SK-N-SH treated with all-trans-retinoic acid at 6 μM for 48 hours (cell line): ENCODE measurements around the gene AMOTL2.

Experiments used
- ATAC-seq: fragments of 200-7000 bp; cut with Tn5 transposase; 3 replicates; pipeline ENCODE4 v1.9.1; 2020; ENCODE audit warnings: mild to moderate bottlenecking, moderate library complexity
- ARNTL ChIP-seq: fragments of 450-650 bp; formaldehyde crosslinking; IDR thresholded peaks from 2 replicates; pipeline ENCODE4 v1.5.0; 2020; ENCODE audit warnings: low read depth, mild to moderate bottlenecking, moderate library complexity, borderline replicate concordance
- BACH2 ChIP-seq: fragments of 250-450 bp; sonication (Bioruptor Pico); IDR thresholded peaks from 2 replicates; pipeline ENCODE4 v1.9.0; 2021; ENCODE audit warnings: mild to moderate bottlenecking, borderline replicate concordance
- CREB5 ChIP-seq: fragments of 250-450 bp; sonication (Bioruptor Pico); IDR thresholded peaks from 2 replicates; pipeline ENCODE4 v1.5.1; 2020; ENCODE audit warnings: low read depth, mild to moderate bottlenecking, moderate library complexity
- CSDC2 ChIP-seq: fragments of 250-450 bp; sonication (Bioruptor Pico); IDR thresholded peaks from 2 replicates; pipeline ENCODE4 v1.5.0; 2020; ENCODE audit warnings: mild to moderate bottlenecking, moderate library complexity
- CSRNP3 ChIP-seq: fragments of 250-450 bp; sonication (Bioruptor Pico); IDR thresholded peaks from 2 replicates; pipeline ENCODE4 v1.5.1; 2021; ENCODE audit warnings: mild to moderate bottlenecking, moderate library complexity
- ESRRG ChIP-seq: fragments of 250-450 bp; sonication (Bioruptor Pico); IDR thresholded peaks from 2 replicates; pipeline ENCODE4 v1.6.1; 2021; ENCODE audit warnings: mild to moderate bottlenecking
- GLIS3 ChIP-seq: fragments of 250-450 bp; sonication (Bioruptor Pico); IDR thresholded peaks from 2 replicates; pipeline ENCODE4 v1.5.0; 2020; ENCODE audit warnings: mild to moderate bottlenecking, moderate library complexity
- ISL1 ChIP-seq: fragments of 250-450 bp; sonication (Bioruptor Pico); IDR thresholded peaks from 2 replicates; pipeline ENCODE4 v2.1.2; 2022; ENCODE audit warnings: mild to moderate bottlenecking, moderate library complexity
- PATZ1 ChIP-seq: fragments of 250-450 bp; sonication (Bioruptor Pico); IDR thresholded peaks from 2 replicates; pipeline ENCODE4 v1.8.0; 2020; ENCODE audit warnings: mild to moderate bottlenecking, moderate library complexity, borderline replicate concordance
- POU6F1 ChIP-seq: fragments of 250-450 bp; sonication (Bioruptor Pico); IDR thresholded peaks from 2 replicates; pipeline ENCODE4 v1.8.0; 2021; ENCODE audit warnings: low read depth, mild to moderate bottlenecking, moderate library complexity, borderline replicate concordance
- PPARA ChIP-seq: fragments of 250-450 bp; sonication (Bioruptor Pico); IDR thresholded peaks from 2 replicates; pipeline ENCODE4 v1.5.0; 2020; ENCODE audit warnings: mild to moderate bottlenecking, borderline replicate concordance
- RARB ChIP-seq: fragments of 250-450 bp; sonication (Bioruptor Pico); IDR thresholded peaks from 2 replicates; pipeline ENCODE4 v1.8.0; 2021; ENCODE audit warnings: mild to moderate bottlenecking, moderate library complexity
- SNAI2 ChIP-seq: fragments of 250-450 bp; sonication (Bioruptor Pico); IDR thresholded peaks from 2 replicates; pipeline ENCODE4 v1.5.0; 2020; ENCODE audit warnings: mild to moderate bottlenecking, moderate library complexity
- TCF4 ChIP-seq: fragments of 250-450 bp; sonication (Bioruptor Pico); IDR thresholded peaks from 2 replicates; pipeline ENCODE4 v1.8.0; 2021; ENCODE audit warnings: mild to moderate bottlenecking, moderate library complexity, borderline replicate concordance
- TOX ChIP-seq: fragments of 250-450 bp; sonication (Bioruptor Pico); IDR thresholded peaks from 2 replicates; pipeline ENCODE4 v1.8.0; 2021; ENCODE audit warnings: mild to moderate bottlenecking, moderate library complexity, borderline replicate concordance
- TSHZ2 ChIP-seq: fragments of 250-450 bp; sonication (Bioruptor Pico); IDR thresholded peaks from 2 replicates; pipeline ENCODE4 v1.5.0; 2020; ENCODE audit warnings: mild to moderate bottlenecking, moderate library complexity
- ZC3H10 ChIP-seq: fragments of 250-450 bp; sonication (Bioruptor Pico); IDR thresholded peaks from 2 replicates; pipeline ENCODE4 v1.5.1; 2021; ENCODE audit warnings: mild to moderate bottlenecking, moderate library complexity
- ZFP3 ChIP-seq: fragments of 250-450 bp; sonication (Bioruptor Pico); IDR thresholded peaks from 2 replicates; pipeline ENCODE4 v1.5.0; 2020; ENCODE audit warnings: mild to moderate bottlenecking, moderate library complexity
- ZNF565 ChIP-seq: fragments of 450-650 bp; formaldehyde crosslinking; conservative IDR thresholded peaks from 2 replicates; pipeline ENCODE4 v1.5.0; 2020; ENCODE audit warnings: low read depth, mild to moderate bottlenecking, moderate library complexity

The AMOTL2 gene

GRCh38 chr3:134419960-134420321, 45.7 kb upstream of the AMOTL2 start (continued):
- TF ChIP-seq ZNF565 (CRISPR knock-in tag) (no peak), ZFP3 (CRISPR knock-in tag) (no peak), CREB5 (CRISPR knock-in tag) (no peak), TCF4 (CRISPR knock-in tag) (no peak), ESRRG (CRISPR knock-in tag) (no peak)
- TF ChIP-seq, all 23 proteins: peak for 0

GRCh38 chr3:134419214-134419959, 45.1 kb upstream of the AMOTL2 start:
- TF ChIP-seq CSDC2 (CRISPR knock-in tag): no peak
- TF ChIP-seq GLIS3: no peak
- no peak for TF ChIP-seq RARB
- no peak for TF ChIP-seq PPARA (CRISPR knock-in tag)
- no peak for TF ChIP-seq CREB5 (CRISPR knock-in tag)
- TF ChIP-seq TSHZ2 (CRISPR knock-in tag): no peak
- TF ChIP-seq ZC3H10: no peak
- TF ChIP-seq TCF4 (CRISPR knock-in tag): no peak
- no peak for TF ChIP-seq ZNF565 (CRISPR knock-in tag)
- no peak for TF ChIP-seq BACH2
- TF ChIP-seq ZFP3 (CRISPR knock-in tag): no peak
- no peak for TF ChIP-seq ISL1 (CRISPR knock-in tag)
- ATAC-seq: no peak

GRCh38 chr3:134409041-134409440, 34.8 kb upstream of the AMOTL2 start:
- TF ChIP-seq PPARA (CRISPR knock-in tag): no peak
- TF ChIP-seq ARNTL (CRISPR knock-in tag): no peak
- no peak for TF ChIP-seq ZC3H10
- TF ChIP-seq CSDC2 (CRISPR knock-in tag): no peak
- TF ChIP-seq RARB: no peak
- TF ChIP-seq CSRNP3 (CRISPR knock-in tag): no peak
- TF ChIP-seq PATZ1 (CRISPR knock-in tag): no peak
- no peak for TF ChIP-seq BACH2
- TF ChIP-seq TSHZ2 (CRISPR knock-in tag): no peak
- no peak for TF ChIP-seq ESRRG (CRISPR knock-in tag)
- no peak for TF ChIP-seq TOX (CRISPR knock-in tag)
- no peak for TF ChIP-seq ISL1 (CRISPR knock-in tag)
- TF ChIP-seq ZFP3 (CRISPR knock-in tag): no peak
- TF ChIP-seq POU6F1: no peak
- TF ChIP-seq SNAI2: no peak
- TF ChIP-seq TCF4 (CRISPR knock-in tag): no peak
- TF ChIP-seq GLIS3: no peak
- TF ChIP-seq, all 23 proteins: peak for 0
- ATAC-seq: no peak
